Fibroblast of lung (primary cell): Measurements from ENCODE around the gene GPC6. TPM values are rescaled to one million over a fixed set of nuclear protein-coding genes. Genes with fewer than 3 reads are reported as not detected.
A peak's percentile ranks its signal among the peaks of the same experiment; 100 is the strongest.

Experiments
- DNase-seq, 2 donors: peaks; one replicate each; pipeline versions ENCODE4 v3.0.0 to v3.0.0-alpha.2; 2010; ENCODE audit warnings: low read depth in 2 of 2
- H2AFZ ChIP-seq: 2 replicates; pipeline ENCODE4 v1.5.1; 2012; ENCODE audit warnings: low read length, control low read depth, inconsistent platforms
- H3K27ac ChIP-seq: 2 replicates; pipeline ENCODE4 v1.5.1; 2011; ENCODE audit warnings: low read length, control low read depth; ENCODE audit not compliant: insufficient read depth
- H3K27me3 ChIP-seq: 2 replicates; pipeline ENCODE4 v1.5.1; 2011; ENCODE audit warnings: mild to moderate bottlenecking, low read length; ENCODE audit not compliant: control insufficient read depth, insufficient read depth
- H3K36me3 ChIP-seq: 2 replicates; pipeline ENCODE4 v1.5.1; 2011; ENCODE audit warnings: low read length; ENCODE audit not compliant: control insufficient read depth, insufficient read depth
- H3K4me1 ChIP-seq: 2 replicates; pipeline ENCODE4 v1.5.1; 2011; ENCODE audit warnings: low read length; ENCODE audit not compliant: control insufficient read depth, insufficient read depth; ENCODE audit errors: extremely low read depth
- H3K4me2 ChIP-seq: 2 replicates; pipeline ENCODE4 v1.5.1; 2011; ENCODE audit warnings: low read length, control low read depth; ENCODE audit not compliant: insufficient read depth; ENCODE audit errors: extremely low read depth
- H3K4me3 ChIP-seq, 4 experiments: fragments of 200-600 bp in 1 of 4; sonication (generic) in 1 of 4; replicated peaks in 1 of 4; 2 replicates each; pipeline ENCODE4 v1.5.1; 2011 to 2016; ENCODE audit warnings: low read length in 4 of 4, low read depth in 3 of 4, mild to moderate bottlenecking in 3 of 4, control low read depth in 2 of 4, inconsistent platforms in 1 of 4, mixed read lengths in 1 of 4; ENCODE audit not compliant: insufficient read depth in 1 of 4; ENCODE audit errors: control extremely low read depth in 1 of 4
- H3K79me2 ChIP-seq: 2 replicates; pipeline ENCODE4 v1.5.1; 2012; ENCODE audit warnings: mild to moderate bottlenecking, low read length, inconsistent platforms; ENCODE audit not compliant: control insufficient read depth, insufficient read depth
- H3K9ac ChIP-seq: 2 replicates; pipeline ENCODE4 v1.5.1; 2011; ENCODE audit warnings: mild to moderate bottlenecking, low read length, control low read depth; ENCODE audit not compliant: insufficient read depth
- H3K9me3 ChIP-seq: 2 replicates; pipeline ENCODE4 v1.5.1; 2012; ENCODE audit warnings: low read depth, low read length; ENCODE audit not compliant: control insufficient read depth, insufficient read depth
- H4K20me1 ChIP-seq: 2 replicates; pipeline ENCODE4 v1.5.1; 2011; ENCODE audit warnings: low read length; ENCODE audit not compliant: control insufficient read depth, insufficient read depth; ENCODE audit errors: extremely low read depth
- CTCF ChIP-seq, 2 donors: IDR thresholded peaks in 1 of 2; conservative IDR thresholded peaks in 1 of 2; 1 replicate in 1 of 2; 2 replicates in 1 of 2; pipeline ENCODE4 v1.5.1; 2011 to 2012; ENCODE audit warnings: low read length in 2 of 2, control low read depth in 1 of 2, inconsistent platforms in 1 of 2, low read depth in 1 of 2, mild to moderate bottlenecking in 1 of 2
- EZH2 ChIP-seq: IDR thresholded peaks from 2 replicates; pipeline ENCODE4 v1.5.1; 2012; ENCODE audit warnings: low read length, control low read depth, mild to moderate bottlenecking; ENCODE audit errors: missing control alignments
- polyA plus RNA-seq, 2 donors: library from polyadenylated mRNA; depleted of rRNA in 1 of 2; stranded (reverse) in 1 of 2; unstranded in 1 of 2; fragments of >200 nt; gene quantifications; 2 replicates each; pipeline ENCODE4 v1.2.1, GENCODE V29; 2011 to 2012; ENCODE audit warnings: missing spikeins in 1 of 2
- total RNA-seq: library from RNA; depleted of rRNA; stranded (reverse); fragments of >200 nt; gene quantifications from 2 replicates; pipeline ENCODE4 v1.2.1, GENCODE V29; 2014

GPC6 gene
- total and polyA plus RNA-seq, 2 donors (not counting 1 experiment from before 2014, with no cell fraction given) = 11.2 to 33.7 TPM

GRCh38 chr13:94246495-94246894 lies 1019.9 kb downstream of the GPC6 start:
- Histone ChIP-seq H4K20me1 (no peaks in the 10 kb centered on the region), H3K4me1 (no peaks in the 10 kb centered on the region), H3K27ac (no peak overlapping the region), H3K27me3 (no peaks in the 10 kb centered on the region), H3K36me3 (no peaks in the 10 kb centered on the region), H2AFZ (no peak overlapping the region), H3K79me2 (no peaks in the 10 kb centered on the region), H3K4me2 (no peak overlapping the region), H3K9ac (no peak overlapping the region), H3K9me3 (no peaks in the 10 kb centered on the region), H3K4me3 (no peak overlapping the region)
- DNase-seq = no peak
- TF ChIP-seq EZH2 (no peak), CTCF (conservative IDR thresholded peaks at IDR 0.05 in 1 of 2, IDR thresholded peaks at IDR 0.05 in 1 of 2; ENCODE audit: low read depth in 1 of 2, low read length in 2 of 2) (no peak)

GRCh38 chr13:94247890-94248289 lies 1021.3 kb downstream of the GPC6 start:
- Histone ChIP-seq H4K20me1 (no peaks in the 10 kb centered on the region), H3K27me3 (no peaks in the 10 kb centered on the region), H3K79me2 (no peaks in the 10 kb centered on the region), H3K9me3 (no peaks in the 10 kb centered on the region), H3K4me3 (no peak overlapping the region), H3K4me2 (no peak overlapping the region), H3K27ac (no peak overlapping the region), H3K4me1 (no peaks in the 10 kb centered on the region), H2AFZ (no peak overlapping the region), H3K9ac (no peak overlapping the region), H3K36me3 (no peaks in the 10 kb centered on the region)
- no peak for DNase-seq
- TF ChIP-seq CTCF (conservative IDR thresholded peaks at IDR 0.05 in 1 of 2, IDR thresholded peaks at IDR 0.05 in 1 of 2; ENCODE audit: low read depth in 1 of 2, low read length in 2 of 2) (no peak), EZH2 (no peak)

- TF ChIP-seq EZH2 (no peak), CTCF (conservative IDR thresholded peaks at IDR 0.05 in 1 of 2, IDR thresholded peaks at IDR 0.05 in 1 of 2; ENCODE audit: low read depth in 1 of 2, low read length in 2 of 2) (no peak)
- no peak overlapping the region for H2AFZ ChIP-seq
- no peaks in the 10 kb centered on the region for H3K27me3 ChIP-seq
- no peaks in the 10 kb centered on the region for H3K9me3 ChIP-seq
- no peak overlapping the region for H3K9ac ChIP-seq
- H3K4me2 ChIP-seq = no peak overlapping the region
- DNase-seq = peak; percentile 27 to 50
- no peak overlapping the region for H3K27ac ChIP-seq
- H3K4me3 ChIP-seq = no peak overlapping the region
- H3K79me2 ChIP-seq = no peaks in the 10 kb centered on the region
- H3K4me1 ChIP-seq = no peaks in the 10 kb centered on the region
- no peaks in the 10 kb centered on the region for H4K20me1 ChIP-seq
- H3K36me3 ChIP-seq = no peaks in the 10 kb centered on the region
Observed at GRCh38 chr13:94248454-94249228, 1022.0 kb downstream of the GPC6 start.
